ENCODE data around the gene GPR42. TPM values are rescaled to one million over a fixed set of nuclear protein-coding genes. Genes with fewer than 3 reads are reported as not detected.
A peak's percentile ranks its signal among the peaks of the same experiment; 100 is the strongest.

The GPR42 gene
- total and polyA plus RNA-seq, 4 experiments from 2014 or later: not detected

DNA sequence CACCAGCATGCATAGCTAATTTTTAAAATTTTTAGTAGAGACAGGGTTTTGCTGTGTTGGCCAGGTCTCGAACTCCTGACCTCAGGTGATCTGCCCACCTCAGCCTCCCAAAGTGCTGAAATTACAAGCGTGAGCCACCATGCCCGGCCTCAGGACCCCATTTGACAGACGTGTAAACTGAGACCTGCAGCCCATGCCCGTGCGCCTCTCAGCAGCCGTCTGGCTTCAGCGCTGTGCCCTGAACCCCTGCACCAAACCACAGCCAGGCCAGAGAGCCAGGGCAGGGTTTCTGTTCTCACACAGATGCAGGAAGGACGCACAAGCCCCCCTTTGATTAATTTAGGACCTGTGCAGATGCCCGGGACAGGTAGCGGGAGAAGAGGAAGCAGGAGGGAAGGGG, 30.4 kb upstream of the GPR42 start:
- Mint-ChIP-seq H3K27ac (no peak overlapping the region), H3K4me3 (no peak overlapping the region), H3K36me3 (no peaks in the 10 kb centered on the region), H3K4me1 (peaks cover 0 to 6% (median 1%) of the 10 kb centered on the region in 4 donors), H3K9me3 (no peaks in the 10 kb centered on the region), H3K27me3 (peaks cover 3 to 4% of the 10 kb centered on the region in 2 donors)
- Histone ChIP-seq H3K27ac (ENCODE audit: low read depth, low read length) (no peak overlapping the region), H3K36me3 (ENCODE audit: insufficient read depth, low read length) (no peaks in the 10 kb centered on the region), H3K9me3 (ENCODE audit: control insufficient read depth in 1 of 2, low read length in 2 of 2) (no peaks in the 10 kb centered on the region), H3K4me3 (ENCODE audit: low read length in 2 of 2) (no peak overlapping the region), H3K4me1 (ENCODE audit: insufficient read depth, low read length) (no peaks in the 10 kb centered on the region), H3K27me3 (ENCODE audit: insufficient read depth, low read length) (no peaks in the 10 kb centered on the region)
- DNase-seq: no peak
- ChIA-PET CTCF (ENCODE audit: partially characterized antibody) (interaction anchor here (1.2 kb wide), 1 partner anchor 13 kb away, joined by 3 read pairs; no protein-coding TSS in a partner anchor), POLR2A (ENCODE audit: partially characterized antibody) (no interaction called here)
- intact Hi-C loops (cut with micrococcal nuclease): loop anchor here (10.0 kb wide), 1 partner anchor 196 kb away; the partner anchor contains the start of gene FXYD7

- H3K4me3 ChIP-seq (ENCODE audit: low read length in 2 of 2): no peak overlapping the region
- peaks cover 6% of the 10 kb centered on the region for H3K4me1 ChIP-seq (ENCODE audit: insufficient read depth, low read length)
- intact Hi-C loops (cut with micrococcal nuclease): loop anchor here (10.0 kb wide), 1 partner anchor 196 kb away; the partner anchor contains the start of gene FXYD7
- Mint-ChIP-seq H3K27ac (no peak overlapping the region), H3K9me3 (no peaks in the 10 kb centered on the region), H3K27me3 (peaks cover 3 to 4% of the 10 kb centered on the region in 2 donors), H3K4me3 (no peak overlapping the region), H3K4me1 (peaks cover 3 to 10% (median 6%) of the 10 kb centered on the region in 4 donors), H3K36me3 (no peaks in the 10 kb centered on the region)
- no peak overlapping the region for H3K27ac ChIP-seq (ENCODE audit: low read depth, low read length)
- ChIA-PET POLR2A (ENCODE audit: partially characterized antibody) (no interaction called here), CTCF (ENCODE audit: partially characterized antibody) (interaction anchor here (1.2 kb wide), 1 partner anchor 12 kb away, joined by 3 read pairs; no protein-coding TSS in a partner anchor)
- H3K36me3 ChIP-seq (ENCODE audit: insufficient read depth, low read length): no peaks in the 10 kb centered on the region
- peak in 1 of 5 donors; percentile 27 for DNase-seq
- H3K9me3 ChIP-seq (ENCODE audit: control insufficient read depth in 1 of 2, low read length in 2 of 2): no peaks in the 10 kb centered on the region
- H3K27me3 ChIP-seq (ENCODE audit: insufficient read depth, low read length): no peaks in the 10 kb centered on the region
Measured at GRCh38 chr19:35341006-35341405, 29.9 kb upstream of the GPR42 start.

DNA sequence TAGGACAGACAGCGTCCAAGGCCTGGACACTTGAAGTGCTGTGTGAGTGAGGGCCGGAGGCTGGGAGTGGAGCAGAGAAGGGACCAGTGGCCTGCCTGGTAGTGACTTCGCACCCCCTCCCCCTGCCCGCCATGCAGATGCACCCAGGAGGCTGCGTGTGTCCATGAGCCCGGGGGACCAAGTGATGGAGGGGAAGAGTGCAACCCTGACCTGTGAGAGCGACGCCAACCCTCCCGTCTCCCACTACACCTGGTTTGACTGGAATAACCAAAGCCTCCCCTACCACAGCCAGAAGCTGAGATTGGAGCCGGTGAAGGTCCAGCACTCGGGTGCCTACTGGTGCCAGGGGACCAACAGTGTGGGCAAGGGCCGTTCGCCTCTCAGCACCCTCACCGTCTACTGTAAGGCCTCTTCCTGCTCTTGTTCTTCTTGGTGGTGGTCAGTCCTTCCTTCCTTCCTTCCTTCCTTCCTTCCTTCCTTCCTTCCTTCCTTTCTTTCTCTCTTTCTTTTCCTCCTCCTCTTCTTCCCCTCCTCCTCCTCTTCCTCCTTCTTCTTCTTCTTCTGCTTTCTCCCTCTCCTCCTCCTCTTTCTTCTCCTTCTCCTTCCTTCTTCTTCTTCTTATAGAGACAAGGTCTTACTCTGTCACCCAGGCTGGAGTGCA, 29.2 kb upstream of the GPR42 start:
- Histone ChIP-seq H3K4me3 (ENCODE audit: low read length in 2 of 2) (no peak overlapping the region), H3K36me3 (ENCODE audit: insufficient read depth, low read length) (no peaks in the 10 kb centered on the region), H3K9me3 (ENCODE audit: control insufficient read depth in 1 of 2, low read length in 2 of 2) (no peaks in the 10 kb centered on the region), H3K4me1 (ENCODE audit: insufficient read depth, low read length) (peaks cover 12% of the 10 kb centered on the region), H3K27me3 (ENCODE audit: insufficient read depth, low read length) (no peaks in the 10 kb centered on the region), H3K27ac (ENCODE audit: low read depth, low read length) (no peak overlapping the region)
- Mint-ChIP-seq H3K27me3 (peaks cover 3 to 5% of the 10 kb centered on the region in 2 donors), H3K27ac (no peak overlapping the region), H3K36me3 (peaks cover 0 to 2% of the 10 kb centered on the region in 2 donors), H3K4me3 (no peak overlapping the region), H3K4me1 (peaks cover 7 to 17% (median 13%) of the 10 kb centered on the region in 4 donors), H3K9me3 (peaks cover 0 to 2% (median 0%) of the 10 kb centered on the region in 8 donors)
- POLR2A ChIA-PET (ENCODE audit: partially characterized antibody): no interaction called here
- intact Hi-C loops (cut with micrococcal nuclease): loop anchor here (10.0 kb wide), 1 partner anchor 197 kb away; the partner anchor contains the start of gene FXYD7
- CTCF ChIA-PET (ENCODE audit: partially characterized antibody): no interaction called here
- DNase-seq: peak in 1 of 5 donors; percentile 17

GRCh38 chr19:35342430-35342829, 28.4 kb upstream of the GPR42 start:
- H3K36me3 ChIP-seq (ENCODE audit: insufficient read depth, low read length): no peaks in the 10 kb centered on the region
- H3K9me3 ChIP-seq (ENCODE audit: control insufficient read depth in 1 of 2, low read length in 2 of 2): no peaks in the 10 kb centered on the region
- no peaks in the 10 kb centered on the region for H3K27me3 ChIP-seq (ENCODE audit: insufficient read depth, low read length)
- H3K4me1 ChIP-seq (ENCODE audit: insufficient read depth, low read length): peaks cover 20% of the 10 kb centered on the region
- Mint-ChIP-seq H3K4me1 (peaks cover 14 to 24% (median 21%) of the 10 kb centered on the region in 4 donors), H3K27ac (peak overlapping the region in 1 of 7 donors; percentile 42), H3K4me3 (peak overlapping the region in 1 of 8 donors; percentile 15), H3K9me3 (peaks cover 0 to 2% (median 0%) of the 10 kb centered on the region in 8 donors), H3K27me3 (peaks cover 3 to 5% of the 10 kb centered on the region in 2 donors), H3K36me3 (peaks cover 0 to 6% of the 10 kb centered on the region in 2 donors)
- no peak overlapping the region for H3K27ac ChIP-seq (ENCODE audit: low read depth, low read length)
- CTCF ChIA-PET (ENCODE audit: partially characterized antibody): interaction anchor here (0.7 kb wide), 1 partner anchor 149 kb away, joined by 4 read pairs; no protein-coding TSS in a partner anchor
- H3K4me3 ChIP-seq (ENCODE audit: low read length in 2 of 2): no peak overlapping the region
- peak in 1 of 5 donors; percentile 8 for DNase-seq
- intact Hi-C loops (cut with micrococcal nuclease): loop anchor here (10.0 kb wide), 1 partner anchor 198 kb away; the partner anchor contains the start of gene FXYD7
- POLR2A ChIA-PET (ENCODE audit: partially characterized antibody): no interaction called here

DNA sequence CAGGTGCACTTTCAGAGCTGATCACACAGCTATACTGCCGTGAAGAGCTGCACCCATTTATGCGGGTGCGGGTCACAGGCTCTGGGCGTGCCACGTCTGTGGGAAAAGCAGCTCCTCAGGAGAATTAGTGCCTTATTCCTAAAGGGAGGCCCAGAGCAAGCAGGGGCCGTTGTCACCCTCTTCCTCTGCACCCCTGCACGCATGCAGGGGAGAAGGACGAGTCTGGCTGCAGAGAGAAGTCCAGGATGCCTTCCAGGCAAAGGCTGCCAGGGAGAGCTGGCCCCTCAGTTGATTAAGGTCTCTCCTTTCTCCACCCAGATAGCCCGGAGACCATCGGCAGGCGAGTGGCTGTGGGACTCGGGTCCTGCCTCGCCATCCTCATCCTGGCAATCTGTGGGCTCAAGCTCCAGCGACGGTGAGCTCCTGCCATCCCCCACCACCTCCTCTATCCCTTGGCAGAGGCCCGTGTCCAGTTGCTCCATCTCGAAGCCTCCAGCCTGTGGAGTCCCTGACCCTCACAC, 26.3 kb upstream of the GPR42 start:
- H3K4me3 ChIP-seq (ENCODE audit: low read length in 2 of 2): no peak overlapping the region
- H3K27ac Mint-ChIP-seq: peak overlapping the region in 1 of 7 donors; percentile 60
- H3K4me1 Mint-ChIP-seq: peaks cover 22 to 35% (median 29%) of the 10 kb centered on the region in 4 donors
- H3K9me3 ChIP-seq (ENCODE audit: control insufficient read depth in 1 of 2, low read length in 2 of 2): no peaks in the 10 kb centered on the region
- no peaks in the 10 kb centered on the region for H3K27me3 ChIP-seq (ENCODE audit: insufficient read depth, low read length)
- DNase-seq: peak in 1 of 5 donors; percentile 31
- POLR2A ChIA-PET (ENCODE audit: partially characterized antibody): no interaction called here
- no peak overlapping the region for H3K27ac ChIP-seq (ENCODE audit: low read depth, low read length)
- H3K27me3 Mint-ChIP-seq: peaks cover 3 to 5% of the 10 kb centered on the region in 2 donors
- H3K4me1 ChIP-seq (ENCODE audit: insufficient read depth, low read length): peaks cover 28% of the 10 kb centered on the region
- H3K9me3 Mint-ChIP-seq: peaks cover 0 to 2% (median 0%) of the 10 kb centered on the region in 8 donors
- H3K36me3 Mint-ChIP-seq: peaks cover 0 to 6% of the 10 kb centered on the region in 2 donors
- CTCF ChIA-PET (ENCODE audit: partially characterized antibody): interaction anchor here (1.6 to 1.9 kb wide), 2 partner anchors 9 to 151 kb away, joined by 3 to 5 read pairs; no protein-coding TSS in a partner anchor
- H3K36me3 ChIP-seq (ENCODE audit: insufficient read depth, low read length): no peaks in the 10 kb centered on the region
- intact Hi-C loops (cut with micrococcal nuclease): loop anchor here (5.0 to 10.0 kb wide), 2 partner anchors 97 to 200 kb away; partner anchors contain the start of genes FXYD7 and LSR
- H3K4me3 Mint-ChIP-seq: no peak overlapping the region

DNA sequence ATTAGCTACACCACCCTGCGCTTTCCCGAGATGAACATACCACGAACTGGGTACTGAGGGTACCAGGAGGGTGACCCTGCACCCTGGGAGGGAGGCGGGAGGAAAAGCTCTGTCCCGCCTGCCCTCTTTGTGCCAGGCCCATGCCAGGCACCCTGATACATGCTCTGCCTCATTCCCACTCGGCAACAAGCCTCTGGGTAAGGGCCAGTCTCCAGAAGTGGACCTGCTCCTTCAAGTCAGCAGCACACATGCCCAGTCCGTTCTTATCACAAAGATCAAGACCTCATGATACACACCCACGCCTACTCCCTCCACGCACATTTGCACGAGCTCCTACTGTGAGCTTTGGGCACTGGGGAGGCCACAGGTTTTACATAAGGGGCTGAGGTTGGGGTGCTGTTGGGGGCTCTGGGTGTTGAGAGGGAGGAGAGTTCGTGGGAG, 25.2 kb upstream of the GPR42 start:
- ChIA-PET POLR2A (ENCODE audit: partially characterized antibody) (interaction anchor here (0.6 kb wide), 1 partner anchor 203 kb away, joined by 3 read pairs; the partner anchor contains the start of gene FXYD7), CTCF (ENCODE audit: partially characterized antibody) (interaction anchor here (1.6 to 1.9 kb wide), 2 partner anchors 8 to 150 kb away, joined by 3 to 5 read pairs; no protein-coding TSS in a partner anchor)
- no peaks in the 10 kb centered on the region for H3K36me3 ChIP-seq (ENCODE audit: insufficient read depth, low read length)
- intact Hi-C loops (cut with micrococcal nuclease): loop anchor here (5.0 to 10.0 kb wide), 2 partner anchors 98 to 201 kb away; partner anchors contain the start of genes FXYD7 and LSR
- H3K27ac Mint-ChIP-seq: peak overlapping the region in 4 of 7 donors; percentile 10 to 92 (median 58)
- peak overlapping the region in 6 of 8 donors; percentile 4 to 76 (median 44) for H3K4me3 Mint-ChIP-seq
- peaks cover 22 to 37% (median 29%) of the 10 kb centered on the region in 4 donors for H3K4me1 Mint-ChIP-seq
- DNase-seq: peak in 1 of 5 donors; percentile 35
- no peak overlapping the region for H3K27ac ChIP-seq (ENCODE audit: low read depth, low read length)
- peaks cover 28% of the 10 kb centered on the region for H3K4me1 ChIP-seq (ENCODE audit: insufficient read depth, low read length)
- no peaks in the 10 kb centered on the region for H3K27me3 ChIP-seq (ENCODE audit: insufficient read depth, low read length)
- peaks cover 3 to 5% of the 10 kb centered on the region in 2 donors for H3K27me3 Mint-ChIP-seq
- no peak overlapping the region for H3K4me3 ChIP-seq (ENCODE audit: low read length in 2 of 2)
- peaks cover 0 to 2% (median 0%) of the 10 kb centered on the region in 8 donors for H3K9me3 Mint-ChIP-seq
- H3K36me3 Mint-ChIP-seq: peaks cover 0 to 6% of the 10 kb centered on the region in 2 donors
- H3K9me3 ChIP-seq (ENCODE audit: control insufficient read depth in 1 of 2, low read length in 2 of 2): no peaks in the 10 kb centered on the region
